B cell (primary cell): ENCODE results near the gene SLC5A10.

Experiments
- EZH2 ChIP-seq: IDR thresholded peaks from 2 replicates; pipeline ENCODE4 v1.6.1; 2012; ENCODE audit warnings: borderline replicate concordance, low read depth, mild to moderate bottlenecking, moderate library complexity, low read length; ENCODE audit not compliant: insufficient read depth, poor library complexity, severe bottlenecking
- TF ChIP-seq, protein P1 (sequence below): fragments of 200-600 bp; IDR thresholded peaks from one replicate; pipeline ENCODE4 v1.8.0; 2022; ENCODE audit warnings: antibody characterized with exemption, mild to moderate bottlenecking

DNA sequence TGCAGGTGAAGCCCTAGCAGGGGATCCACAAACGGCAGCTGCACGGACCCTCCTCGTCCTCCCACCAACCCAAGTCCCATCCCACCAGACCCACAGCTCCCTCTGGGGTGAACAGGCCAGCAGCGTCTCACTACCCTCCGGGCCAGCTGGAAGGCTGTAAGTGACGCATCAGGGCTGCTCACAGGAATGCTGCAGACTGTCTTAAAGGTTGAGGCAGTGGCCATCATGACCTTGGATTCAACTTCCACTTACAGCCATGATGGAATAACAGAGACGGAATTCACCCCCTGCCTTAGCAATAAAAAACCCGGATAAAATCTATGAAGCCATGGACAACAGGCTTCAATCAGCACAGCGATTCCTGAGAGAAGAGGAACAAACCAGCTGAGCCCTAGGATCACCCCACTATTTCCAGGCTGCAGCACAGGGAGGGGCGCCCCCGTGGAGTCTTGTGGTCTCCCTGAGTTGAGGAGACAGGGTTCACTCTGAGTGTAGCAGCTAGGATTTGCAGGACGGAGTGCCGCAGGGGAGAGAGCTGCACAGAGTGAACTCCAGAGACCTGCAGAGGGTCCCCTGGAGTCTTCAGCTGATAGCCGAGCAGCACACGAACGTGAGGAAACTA lies 42.1 kb downstream of the SLC5A10 start:
- TF ChIP-seq, protein P1, sequence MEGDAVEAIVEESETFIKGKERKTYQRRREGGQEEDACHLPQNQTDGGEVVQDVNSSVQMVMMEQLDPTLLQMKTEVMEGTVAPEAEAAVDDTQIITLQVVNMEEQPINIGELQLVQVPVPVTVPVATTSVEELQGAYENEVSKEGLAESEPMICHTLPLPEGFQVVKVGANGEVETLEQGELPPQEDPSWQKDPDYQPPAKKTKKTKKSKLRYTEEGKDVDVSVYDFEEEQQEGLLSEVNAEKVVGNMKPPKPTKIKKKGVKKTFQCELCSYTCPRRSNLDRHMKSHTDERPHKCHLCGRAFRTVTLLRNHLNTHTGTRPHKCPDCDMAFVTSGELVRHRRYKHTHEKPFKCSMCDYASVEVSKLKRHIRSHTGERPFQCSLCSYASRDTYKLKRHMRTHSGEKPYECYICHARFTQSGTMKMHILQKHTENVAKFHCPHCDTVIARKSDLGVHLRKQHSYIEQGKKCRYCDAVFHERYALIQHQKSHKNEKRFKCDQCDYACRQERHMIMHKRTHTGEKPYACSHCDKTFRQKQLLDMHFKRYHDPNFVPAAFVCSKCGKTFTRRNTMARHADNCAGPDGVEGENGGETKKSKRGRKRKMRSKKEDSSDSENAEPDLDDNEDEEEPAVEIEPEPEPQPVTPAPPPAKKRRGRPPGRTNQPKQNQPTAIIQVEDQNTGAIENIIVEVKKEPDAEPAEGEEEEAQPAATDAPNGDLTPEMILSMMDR: no peak
- no peak for TF ChIP-seq EZH2
